Measurements from ENCODE around the gene PROM2.

Gene PROM2

GRCh38 chr2:95289253-95289652, 15.0 kb downstream of the PROM2 start:
- TF ChIP-seq CTCF (IDR thresholded peaks at IDR 0.05; ENCODE audit: extremely low read depth, missing control alignments): no peak
- no peak for DNase-seq (ENCODE audit: low spot score)

- no peak for TF ChIP-seq CTCF (IDR thresholded peaks at IDR 0.05; ENCODE audit: extremely low read depth, missing control alignments)
- DNase-seq (ENCODE audit: low spot score): no peak
Observed at GRCh38 chr2:95291222-95291621, 17.0 kb downstream of the PROM2 start.

- no peak for TF ChIP-seq CTCF (IDR thresholded peaks at IDR 0.05; ENCODE audit: extremely low read depth, missing control alignments)
- no peak for DNase-seq (ENCODE audit: low spot score)
Observed at GRCh38 chr2:95292623-95293260, 18.5 kb downstream of the PROM2 start.

- no peak for TF ChIP-seq CTCF (IDR thresholded peaks at IDR 0.05; ENCODE audit: extremely low read depth, missing control alignments)
- DNase-seq (ENCODE audit: low spot score): no peak
Observed at GRCh38 chr2:95294579-95295250, 20.5 kb downstream of the PROM2 start.

GRCh38 chr2:95295376-95295775, 21.1 kb downstream of the PROM2 start:
- no peak for TF ChIP-seq CTCF (IDR thresholded peaks at IDR 0.05; ENCODE audit: extremely low read depth, missing control alignments)
- no peak for DNase-seq (ENCODE audit: low spot score)

- no peak for TF ChIP-seq CTCF (IDR thresholded peaks at IDR 0.05; ENCODE audit: extremely low read depth, missing control alignments)
- no peak for DNase-seq (ENCODE audit: low spot score)
Observed at GRCh38 chr2:95296011-95296410, 21.8 kb downstream of the PROM2 start.

- DNase-seq (ENCODE audit: low spot score): no peak
- TF ChIP-seq CTCF (IDR thresholded peaks at IDR 0.05; ENCODE audit: extremely low read depth, missing control alignments): no peak
Observed at GRCh38 chr2:95296880-95297487, 22.7 kb downstream of the PROM2 start, which contains the start of gene KCNIP3. KCNIP3 (plus strand) TSS chr2:95297347; CDS start chr2:95297439, 92 bp downstream.

Measured in GM20000 (cell line).